SH-SY5Y (cell line): Measurements from ENCODE around the gene RNGTT.

Source experiments
- GATA2 ChIP-seq: IDR thresholded peaks from 2 replicates; pipeline ENCODE4 v1.6.1; 2011; ENCODE audit warnings: mild to moderate bottlenecking, low read depth, low read length
- GATA3 ChIP-seq: IDR thresholded peaks from 2 replicates; pipeline ENCODE4 v1.6.1; 2011; ENCODE audit warnings: low read depth, mild to moderate bottlenecking, low read length, moderate library complexity

The RNGTT gene

DNA sequence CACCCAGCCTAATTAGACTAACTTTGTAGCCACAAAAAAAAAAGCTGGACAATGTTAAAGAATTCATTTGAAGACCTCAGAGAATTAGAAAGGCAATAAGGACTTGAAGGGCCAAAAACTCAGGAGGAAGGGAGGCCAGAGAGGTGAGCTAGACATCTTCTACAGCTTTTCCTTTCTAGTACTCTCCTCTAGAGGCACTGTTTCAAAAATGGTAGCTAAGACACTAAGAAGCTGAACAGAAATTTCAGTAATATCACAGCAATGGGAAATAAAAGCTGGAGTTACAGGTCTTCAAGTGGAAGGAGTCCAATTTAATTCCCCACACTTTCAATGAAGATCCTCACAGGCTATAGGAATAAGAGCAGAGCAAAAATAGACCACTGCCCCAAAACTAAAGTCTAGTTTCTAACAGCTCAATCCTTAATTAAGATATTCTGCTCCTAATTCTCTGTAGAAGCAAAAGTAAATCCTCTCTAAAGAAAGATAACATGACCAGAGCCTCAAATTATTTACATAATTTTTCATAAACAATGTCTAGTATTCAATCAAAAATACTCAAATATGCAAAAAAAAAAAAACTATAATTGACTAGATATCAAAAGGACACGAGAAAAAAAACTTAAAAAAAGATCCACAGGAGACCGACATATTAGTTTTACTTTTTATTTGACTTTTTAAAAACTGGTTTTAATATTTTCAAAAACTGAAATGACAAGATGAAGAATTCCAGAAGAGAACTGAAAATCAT lies 63.7 kb downstream of the RNGTT start:
- TF ChIP-seq GATA3 (no peak), GATA2 (no peak)

DNA sequence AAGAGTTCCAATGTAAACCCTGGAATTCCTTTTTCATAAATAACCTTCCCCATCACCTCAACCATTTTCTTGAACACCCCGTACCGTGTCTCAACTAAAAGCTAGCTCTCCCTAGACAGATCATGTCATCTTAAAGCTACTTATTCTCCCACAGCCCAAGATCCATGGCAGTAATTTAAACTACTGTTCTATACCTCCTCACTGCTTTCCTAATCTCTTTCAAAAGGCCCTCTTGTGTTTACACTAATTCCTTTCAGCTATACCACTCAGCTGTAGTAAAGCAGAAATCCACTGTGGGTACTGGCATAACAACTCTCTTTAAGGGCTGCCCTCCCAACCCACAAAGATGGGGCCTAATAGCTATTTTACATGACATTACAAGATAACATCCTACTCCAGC lies 67.5 kb downstream of the RNGTT start:
- TF ChIP-seq GATA2: no peak

DNA sequence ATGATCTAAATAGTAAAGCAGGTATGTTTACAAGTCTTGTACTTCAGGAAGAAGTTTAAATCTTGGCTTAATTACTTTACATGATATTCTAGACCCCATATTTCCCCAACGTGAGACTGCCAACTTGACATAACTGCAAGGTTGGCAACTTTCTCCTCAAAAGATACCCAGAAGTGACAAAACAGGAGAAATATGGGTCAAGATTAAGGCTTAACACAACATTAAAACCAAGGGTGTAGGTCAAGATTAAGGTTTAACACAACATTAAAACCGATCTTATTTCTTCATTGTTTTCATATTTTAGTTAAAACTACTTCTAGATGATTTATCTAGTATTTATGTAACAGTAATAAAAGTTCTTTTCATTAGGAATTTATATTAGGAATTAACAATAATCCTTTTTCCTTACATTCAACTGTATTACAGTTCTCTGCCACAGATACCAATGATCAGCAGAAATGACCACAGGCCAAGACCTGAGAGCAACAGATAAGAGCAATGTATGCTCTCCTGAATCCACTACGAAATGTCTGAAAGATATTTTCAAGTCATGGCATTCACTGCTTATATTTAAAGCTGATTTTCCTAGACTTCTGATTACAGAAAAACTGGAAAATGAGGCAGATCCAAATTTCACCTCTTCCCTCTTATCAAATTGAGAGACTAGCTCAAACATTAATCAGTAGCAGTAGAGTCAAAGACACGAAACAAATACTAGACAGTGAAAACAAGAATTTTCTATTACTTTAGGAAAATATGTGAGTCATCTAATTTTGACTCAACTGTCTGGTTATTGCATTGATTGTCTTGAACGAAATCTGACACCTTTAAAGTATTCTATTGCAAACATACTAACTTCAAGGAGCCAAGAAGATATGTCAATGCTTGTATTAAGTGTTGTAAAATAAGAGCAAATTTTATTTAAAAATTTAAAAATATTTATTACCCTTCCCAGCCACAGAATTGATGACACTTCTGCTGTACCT lies 72.3 kb downstream of the RNGTT start:
- no peak for TF ChIP-seq GATA2
- no peak for TF ChIP-seq GATA3

DNA sequence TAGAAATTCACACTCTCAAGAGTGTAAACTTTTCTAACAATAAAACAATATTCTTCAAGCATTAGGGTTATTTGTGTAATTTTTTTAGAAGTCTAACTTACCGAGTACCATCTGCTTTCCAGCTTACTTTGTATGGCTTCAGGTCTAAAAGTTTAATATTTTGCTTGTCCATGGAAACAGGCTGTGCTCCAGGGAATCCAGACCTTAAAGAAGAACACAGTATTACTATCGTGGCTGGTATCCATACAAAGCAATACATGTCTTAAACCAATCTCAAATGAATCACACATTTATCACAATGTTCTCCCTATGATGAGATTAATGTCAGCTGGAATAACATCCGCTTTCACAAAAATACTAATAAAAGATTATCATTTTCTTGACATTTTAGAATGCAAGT lies 73.0 kb downstream of the RNGTT start:
- TF ChIP-seq GATA3 (no peak), GATA2 (no peak)

DNA sequence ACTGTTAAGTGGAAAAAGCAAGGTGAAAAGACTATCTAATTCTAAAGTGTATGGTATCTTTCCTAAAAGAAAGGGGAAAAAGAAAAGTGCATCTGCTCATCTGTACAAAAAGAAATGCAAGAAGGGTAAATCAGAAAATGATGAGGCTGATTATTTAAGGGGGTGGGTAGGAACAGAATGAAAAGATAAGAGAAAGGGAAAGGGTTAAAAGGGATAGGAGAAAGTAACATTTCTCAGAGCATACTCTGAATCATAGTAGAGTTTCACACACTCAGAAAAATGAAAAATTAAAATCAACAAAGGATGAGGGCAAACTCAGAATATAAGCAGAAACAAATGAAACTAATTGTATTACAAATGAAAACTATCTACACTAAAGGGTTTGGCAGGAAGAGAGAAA lies 79.1 kb downstream of the RNGTT start:
- TF ChIP-seq GATA2: no peak
- no peak for TF ChIP-seq GATA3

DNA sequence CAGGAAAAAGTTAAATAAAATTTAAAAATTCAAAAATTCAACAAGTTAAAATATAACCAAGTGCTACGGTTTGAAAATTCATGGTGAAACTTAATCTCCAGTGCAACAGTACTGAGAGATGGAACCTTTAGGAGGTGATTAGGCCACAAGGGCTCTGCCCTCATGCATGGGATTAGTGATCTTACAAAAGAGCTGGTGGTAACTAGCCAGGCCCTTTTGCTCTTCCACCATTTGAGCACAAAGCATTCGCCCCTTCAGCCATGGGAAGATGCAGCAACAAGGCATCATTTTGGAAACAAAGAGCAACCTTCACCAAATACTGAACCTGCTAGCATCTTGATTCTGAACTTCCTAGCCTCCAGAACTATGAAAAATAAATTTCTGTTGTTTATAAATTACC lies 80.9 kb downstream of the RNGTT start:
- TF ChIP-seq GATA3 (no peak), GATA2 (no peak)

DNA sequence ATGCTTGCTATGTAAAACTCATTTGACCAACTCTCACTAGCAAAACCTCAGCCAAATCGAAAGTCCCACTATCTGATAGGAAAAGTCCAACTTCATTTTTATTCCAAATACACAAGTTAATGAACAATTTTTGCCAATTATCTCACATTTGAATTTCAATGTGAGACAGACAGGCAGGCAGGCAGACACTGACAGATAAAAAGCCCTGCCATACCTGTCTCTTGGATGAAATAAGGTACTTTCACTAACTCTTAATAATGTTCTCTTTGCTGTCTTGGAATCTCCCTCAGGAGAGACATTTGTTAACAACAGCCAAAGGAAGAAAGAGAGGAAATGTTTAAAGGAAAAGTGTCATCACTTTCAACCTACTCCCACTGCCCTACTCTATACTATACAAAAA lies 82.0 kb downstream of the RNGTT start:
- TF ChIP-seq GATA3 (no peak), GATA2 (no peak)

DNA sequence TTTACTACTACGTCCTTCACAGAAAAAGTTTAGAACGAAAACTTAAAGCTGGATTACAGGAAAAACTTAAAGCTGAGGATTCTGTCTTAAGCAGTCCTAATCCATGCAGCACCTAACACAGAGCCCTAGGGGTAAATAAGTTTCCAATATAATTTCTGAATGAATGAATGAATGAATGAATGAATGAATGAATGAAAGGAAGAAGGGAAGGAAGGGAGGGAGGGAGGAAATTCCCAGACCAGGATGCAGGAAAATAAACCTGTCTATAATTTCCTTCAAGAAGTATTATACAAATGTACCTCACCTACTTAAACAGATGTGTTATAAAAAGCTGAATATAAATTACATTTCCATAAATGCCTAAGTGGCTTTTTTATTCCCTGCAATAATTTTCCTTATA lies 83.4 kb downstream of the RNGTT start:
- no peak for TF ChIP-seq GATA3
- no peak for TF ChIP-seq GATA2

DNA sequence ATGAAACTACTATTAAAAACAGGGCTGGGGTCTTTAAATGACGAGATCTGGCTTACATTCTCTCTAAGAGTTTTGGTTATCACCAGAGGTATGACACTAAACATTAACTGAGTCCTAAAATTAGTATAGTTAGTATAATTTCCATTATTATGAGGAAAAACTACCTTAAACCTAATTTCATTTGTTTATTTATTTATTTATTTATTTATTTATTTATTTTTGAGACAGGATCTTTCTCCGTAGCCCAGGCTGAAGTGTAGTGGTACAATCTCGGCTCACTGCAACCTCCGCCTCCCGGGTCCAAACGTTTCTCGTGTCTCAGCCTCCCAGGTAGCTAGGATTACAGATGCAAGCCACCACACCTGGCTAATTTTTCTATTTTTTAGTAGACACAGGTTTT lies 85.5 kb downstream of the RNGTT start:
- no peak for TF ChIP-seq GATA2

DNA sequence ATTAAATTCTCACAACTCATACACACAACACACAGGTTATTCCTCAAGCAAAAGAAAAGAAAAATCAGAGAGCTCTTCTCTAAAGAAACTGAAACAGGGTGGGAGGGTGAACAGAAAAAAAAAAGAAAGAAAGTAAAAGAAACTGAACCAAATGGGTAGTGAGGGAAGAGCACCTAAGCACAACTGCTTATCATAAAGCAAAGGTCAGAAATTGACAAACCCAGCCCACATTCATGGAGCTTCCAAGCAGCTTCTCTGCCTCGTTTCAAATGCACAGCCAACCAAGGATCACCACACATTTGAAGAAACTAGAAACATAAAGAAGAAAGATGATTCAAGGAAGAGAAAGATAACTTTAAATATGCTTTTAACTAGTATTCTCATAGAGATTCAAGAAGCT lies 90.5 kb downstream of the RNGTT start:
- TF ChIP-seq GATA3: no peak
- no peak for TF ChIP-seq GATA2

DNA sequence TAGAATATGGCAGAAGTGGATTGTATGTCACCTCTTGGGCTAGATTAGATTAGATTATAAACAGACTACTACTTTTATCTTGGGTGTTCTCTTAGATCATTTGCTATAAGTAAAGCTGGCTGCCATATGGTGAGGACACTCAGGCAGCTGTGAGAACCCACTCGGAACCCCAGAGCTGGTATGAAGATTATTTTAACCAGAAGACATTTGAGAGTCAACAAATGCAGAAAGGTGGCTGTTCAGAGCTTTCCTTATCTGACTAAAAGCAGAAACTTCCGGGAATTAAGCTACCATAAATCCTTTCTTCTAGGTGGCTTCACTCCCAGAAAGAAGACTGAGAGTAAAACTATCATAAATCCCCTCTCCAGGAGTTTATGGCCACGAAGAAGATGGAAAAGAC lies 91.9 kb downstream of the RNGTT start:
- no peak for TF ChIP-seq GATA2
- no peak for TF ChIP-seq GATA3

DNA sequence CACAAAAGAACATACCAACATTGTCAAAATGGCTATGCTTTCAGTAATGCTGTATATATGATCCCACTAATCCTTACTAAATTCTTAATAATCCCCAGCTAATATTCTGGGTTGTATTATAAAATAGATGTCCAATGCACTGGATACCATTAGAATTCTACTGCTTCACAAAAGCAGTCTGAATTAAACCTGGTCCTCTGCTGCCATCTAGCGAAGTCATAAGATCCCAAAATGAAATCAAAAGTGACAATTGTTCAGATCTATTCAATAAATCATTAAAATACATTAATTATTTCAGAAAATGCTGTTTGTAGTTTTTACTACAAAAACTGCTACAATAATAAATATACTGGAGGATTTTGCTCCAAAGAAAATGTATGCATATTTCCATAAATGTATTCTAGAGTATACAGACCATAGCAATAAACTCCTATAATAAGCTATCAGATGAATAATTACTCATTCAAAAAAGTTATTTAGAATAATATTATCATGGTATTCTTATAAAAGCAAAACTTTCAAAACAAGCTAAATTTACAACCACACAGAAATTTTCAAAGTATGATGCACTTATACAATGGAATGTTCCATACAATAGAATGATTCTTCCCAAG lies 92.6 kb downstream of the RNGTT start:
- TF ChIP-seq GATA2 (no peak), GATA3 (no peak)

DNA sequence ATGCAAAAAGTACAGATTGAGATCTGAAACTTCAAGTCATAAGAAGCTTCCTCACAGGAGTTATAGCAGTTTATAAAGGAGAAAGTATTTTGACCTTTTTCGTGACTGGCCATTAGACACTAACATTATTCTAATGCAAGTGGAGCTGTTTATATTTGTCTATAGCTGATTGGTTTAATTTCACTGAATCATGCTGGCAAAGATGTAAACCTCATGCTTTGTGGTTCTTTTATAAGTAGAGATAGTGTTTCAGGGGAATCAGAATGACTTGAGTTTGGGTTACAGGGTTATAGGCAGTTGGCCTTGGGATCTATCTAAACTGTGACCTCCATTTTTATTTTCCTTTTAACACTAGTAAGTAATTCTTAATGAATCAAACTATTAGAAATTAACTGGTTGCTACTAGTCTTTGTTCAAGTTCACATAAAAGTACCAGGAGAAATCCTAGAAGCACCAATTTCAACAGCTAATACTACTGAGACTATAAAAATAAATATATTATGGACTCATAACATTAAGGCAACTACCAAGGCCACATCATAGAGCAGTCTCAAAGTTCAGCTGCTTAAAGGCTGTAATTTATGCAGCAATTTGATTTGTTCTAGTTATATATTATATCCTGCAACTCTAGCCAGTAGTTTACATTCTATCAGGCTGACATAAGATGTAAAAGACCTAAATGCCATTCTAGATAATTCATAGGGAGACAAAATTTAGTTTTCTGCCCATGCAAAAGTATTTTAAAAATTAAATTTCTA lies 94.0 kb downstream of the RNGTT start:
- TF ChIP-seq GATA3 (no peak), GATA2 (no peak)
